ENCODE measurements around the gene WAPL. TPM values are rescaled to one million over a fixed set of nuclear protein-coding genes. Genes with fewer than 3 reads are reported as not detected.

WAPL gene
- total RNA-seq, 1 experiment from 2014 or later, result 45.2 TPM

GRCh38 chr10:86413046-86413728 is 108.4 kb downstream of the WAPL start:
- intact Hi-C loops (cut with micrococcal nuclease), result no loop called here
- no peak for TF ChIP-seq CTCF (IDR thresholded peaks at IDR 0.05; ENCODE audit: unreplicated experiment)
- Mint-ChIP-seq H3K27ac (ENCODE audit: low read depth, unreplicated experiment) (no peak overlapping the region), H3K4me1 (ENCODE audit: insufficient read depth, unreplicated experiment) (no peaks in the 10 kb centered on the region), H3K9me3 (ENCODE audit: unreplicated experiment) (no peaks in the 10 kb centered on the region), H3K4me3 (ENCODE audit: unreplicated experiment) (no peak overlapping the region), H3K36me3 (ENCODE audit: insufficient read depth, unreplicated experiment) (no peaks in the 10 kb centered on the region), H3K27me3 (ENCODE audit: insufficient read depth, unreplicated experiment) (peaks cover 14% of the 10 kb centered on the region)
- ChIA-PET POLR2A (no interaction called here), CTCF (no interaction called here)
- DNase-seq (ENCODE audit: unreplicated experiment), result no peak
- BruUV-seq (replicated peaks), result no TSS peak

DNA sequence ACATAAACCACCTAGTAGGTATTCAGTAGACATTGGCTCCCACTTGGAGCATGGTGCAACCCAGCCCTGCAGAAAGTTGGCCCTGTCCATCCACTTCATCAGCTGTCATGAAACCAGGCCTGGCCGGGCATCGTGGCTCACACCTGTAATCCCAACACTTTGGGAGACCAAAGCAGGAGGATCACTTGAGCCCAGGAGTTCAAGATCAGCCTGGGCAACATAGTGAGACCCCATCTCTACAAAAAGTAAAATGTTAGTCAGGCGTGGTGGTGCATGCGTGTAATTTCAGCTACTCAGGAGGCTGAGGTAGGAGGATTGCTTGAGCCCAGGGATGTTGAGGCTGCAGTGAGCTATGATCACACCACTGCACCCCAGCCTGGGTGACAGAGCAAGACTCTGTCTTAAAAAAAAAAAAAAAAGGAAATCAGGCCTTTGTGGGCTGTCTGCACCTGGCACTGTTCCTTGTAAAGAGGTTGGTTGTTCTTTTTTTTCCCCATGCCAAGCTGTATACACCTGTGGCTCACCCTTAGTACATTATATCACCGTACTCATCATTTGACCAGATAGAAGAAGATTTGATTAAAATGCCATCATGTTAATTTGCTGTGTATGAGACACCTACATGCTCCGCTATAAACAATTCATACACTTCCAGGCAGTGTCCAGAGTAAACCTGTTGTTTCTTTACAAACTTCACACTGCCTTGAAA is 109.6 kb downstream of the WAPL start:
- H3K4me1 Mint-ChIP-seq (ENCODE audit: insufficient read depth, unreplicated experiment), result no peaks in the 10 kb centered on the region
- intact Hi-C loops (cut with micrococcal nuclease), result no loop called here
- H3K4me3 Mint-ChIP-seq (ENCODE audit: unreplicated experiment), result no peak overlapping the region
- ChIA-PET CTCF (interaction anchor here (0.6 to 1.1 kb wide), 4 partner anchors 8 to 56 kb away, joined by 3 to 4 read pairs (median 4); no protein-coding TSS in a partner anchor), POLR2A (no interaction called here)
- TF ChIP-seq CTCF (IDR thresholded peaks at IDR 0.05; ENCODE audit: unreplicated experiment), result no peak
- no TSS peak for BruUV-seq (replicated peaks)
- H3K27me3 Mint-ChIP-seq (ENCODE audit: insufficient read depth, unreplicated experiment), result peaks cover 14% of the 10 kb centered on the region
- no peak for DNase-seq (ENCODE audit: unreplicated experiment)
- H3K9me3 Mint-ChIP-seq (ENCODE audit: unreplicated experiment), result no peaks in the 10 kb centered on the region
- no peaks in the 10 kb centered on the region for H3K36me3 Mint-ChIP-seq (ENCODE audit: insufficient read depth, unreplicated experiment)
- H3K27ac Mint-ChIP-seq (ENCODE audit: low read depth, unreplicated experiment), result no peak overlapping the region

GRCh38 chr10:86411281-86411841 is 110.2 kb downstream of the WAPL start:
- Mint-ChIP-seq H3K9me3 (ENCODE audit: unreplicated experiment) (no peaks in the 10 kb centered on the region), H3K27ac (ENCODE audit: low read depth, unreplicated experiment) (no peak overlapping the region), H3K4me3 (ENCODE audit: unreplicated experiment) (no peak overlapping the region), H3K36me3 (ENCODE audit: insufficient read depth, unreplicated experiment) (no peaks in the 10 kb centered on the region), H3K4me1 (ENCODE audit: insufficient read depth, unreplicated experiment) (no peaks in the 10 kb centered on the region), H3K27me3 (ENCODE audit: insufficient read depth, unreplicated experiment) (peaks cover 14% of the 10 kb centered on the region)
- intact Hi-C loops (cut with micrococcal nuclease), result no loop called here
- no TSS peak for BruUV-seq (replicated peaks)
- no peak for TF ChIP-seq CTCF (IDR thresholded peaks at IDR 0.05; ENCODE audit: unreplicated experiment)
- POLR2A ChIA-PET, result no interaction called here
- CTCF ChIA-PET, result interaction anchor here (0.6 to 1.1 kb wide), 5 partner anchors 9 to 174 kb away, joined by 3 to 4 read pairs (median 3); no protein-coding TSS in a partner anchor
- no peak for DNase-seq (ENCODE audit: unreplicated experiment)

DNA sequence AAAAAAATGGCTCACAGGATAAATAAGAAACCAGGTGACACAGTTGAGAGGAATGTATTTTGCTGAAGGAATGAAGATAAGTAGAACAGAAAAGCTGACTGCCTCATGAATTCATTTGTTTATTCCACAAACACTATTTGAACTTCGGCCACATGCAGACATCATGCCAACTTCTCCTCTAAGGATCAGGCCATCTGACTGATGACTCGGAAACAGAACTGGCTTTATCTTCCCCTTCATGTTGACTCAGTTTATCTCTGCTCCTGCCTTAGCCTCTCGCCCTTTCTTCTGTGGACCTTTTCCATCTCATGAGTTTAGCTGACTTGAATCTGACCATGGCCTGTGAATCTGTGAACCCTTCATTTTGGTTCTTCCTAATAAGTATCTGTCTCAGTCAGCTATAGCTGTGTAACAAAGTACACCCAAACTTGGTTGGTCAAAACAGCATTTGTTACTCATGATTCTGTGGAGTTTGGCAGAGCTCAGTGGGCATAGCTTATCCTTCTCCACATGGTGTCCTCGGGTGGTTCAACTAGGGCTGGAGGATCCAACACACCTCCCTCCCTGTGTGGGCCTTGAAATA is 111.0 kb downstream of the WAPL start:
- ChIA-PET CTCF (interaction anchor here (0.6 to 1.7 kb wide), 3 partner anchors 10 to 175 kb away, joined by 3 to 4 read pairs (median 3); no protein-coding TSS in a partner anchor), POLR2A (no interaction called here)
- DNase-seq (ENCODE audit: unreplicated experiment), result no peak
- H3K4me1 Mint-ChIP-seq (ENCODE audit: insufficient read depth, unreplicated experiment), result no peaks in the 10 kb centered on the region
- TF ChIP-seq CTCF (IDR thresholded peaks at IDR 0.05; ENCODE audit: unreplicated experiment), result no peak
- intact Hi-C loops (cut with micrococcal nuclease), result no loop called here
- no peak overlapping the region for H3K27ac Mint-ChIP-seq (ENCODE audit: low read depth, unreplicated experiment)
- BruUV-seq (replicated peaks), result no TSS peak
- peaks cover 11% of the 10 kb centered on the region for H3K27me3 Mint-ChIP-seq (ENCODE audit: insufficient read depth, unreplicated experiment)
- H3K9me3 Mint-ChIP-seq (ENCODE audit: unreplicated experiment), result no peaks in the 10 kb centered on the region
- H3K4me3 Mint-ChIP-seq (ENCODE audit: unreplicated experiment), result no peak overlapping the region
- H3K36me3 Mint-ChIP-seq (ENCODE audit: insufficient read depth, unreplicated experiment), result no peaks in the 10 kb centered on the region
